ENCODE data around the gene CSNK2A3. TPM values are rescaled to one million over a fixed set of nuclear protein-coding genes. Genes with fewer than 3 reads are reported as not detected.

CSNK2A3 gene
- total RNA-seq, 1 donor from 2014 or later = 2.7 TPM

DNA sequence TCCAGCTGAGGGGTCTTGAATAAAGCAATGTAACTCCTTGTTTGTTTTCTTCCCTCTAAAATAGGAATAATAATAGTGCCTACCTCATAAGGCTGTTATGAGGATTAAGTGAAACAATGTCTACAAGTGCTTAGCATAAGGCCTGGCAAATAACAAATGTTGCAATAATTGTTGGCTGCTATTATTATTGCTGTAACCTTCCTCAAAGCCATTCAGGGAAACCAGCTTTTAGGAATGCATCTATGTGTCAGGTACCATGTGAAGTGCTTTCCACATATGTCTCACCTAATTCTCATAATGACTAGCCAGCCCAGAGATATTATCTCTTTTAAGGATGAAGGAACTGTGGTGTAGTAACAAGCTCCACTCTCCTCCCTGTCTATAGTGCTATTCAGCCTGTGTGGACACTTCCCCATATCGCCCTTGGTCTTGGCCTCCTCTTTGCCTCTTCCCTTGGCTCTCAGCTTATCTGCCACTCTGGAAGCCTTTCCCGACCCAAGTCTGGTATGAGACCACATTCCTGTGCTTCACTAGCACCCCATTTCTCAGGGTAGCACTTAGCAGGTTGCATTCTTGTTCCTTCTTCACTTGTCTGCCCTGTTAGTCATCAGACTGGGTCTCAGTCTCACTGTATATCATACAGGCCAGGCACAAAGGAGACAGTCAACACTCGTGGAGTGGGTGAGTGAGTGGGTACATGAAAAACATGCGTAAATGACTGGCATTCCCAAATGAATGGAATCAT, 23.8 kb downstream of the CSNK2A3 start:
- no peaks in the 10 kb centered on the region for H4K20me1 ChIP-seq (ENCODE audit: insufficient read depth, low read length)
- H3K4me3 Mint-ChIP-seq (ENCODE audit: unreplicated experiment) = no peak overlapping the region
- peaks cover 6% of the 10 kb centered on the region for H3K4me1 Mint-ChIP-seq (ENCODE audit: low read depth, unreplicated experiment)
- H3K9me3 ChIP-seq (ENCODE audit: insufficient read depth, low read depth, low read length) = no peaks in the 10 kb centered on the region
- H3K27ac ChIP-seq (ENCODE audit: low read depth, low read length) = no peak overlapping the region
- no peak overlapping the region for H3K27ac Mint-ChIP-seq (ENCODE audit: unreplicated experiment)
- no peak overlapping the region for H3K9ac ChIP-seq (ENCODE audit: low read length)
- H3K27me3 ChIP-seq (ENCODE audit: insufficient read depth, low read length) = peaks cover 9% of the 10 kb centered on the region
- TF ChIP-seq EZH2 (IDR thresholded peaks at IDR 0.05; ENCODE audit: insufficient read depth, low read length) (no peak), CTCF (IDR thresholded peaks at IDR 0.05; ENCODE audit: insufficient read depth, low read depth, low read length) (no peak)
- FAIRE-seq (no peak), DNase-seq (ENCODE audit: low read depth) (no peak)
- H3K4me3 ChIP-seq (ENCODE audit: insufficient read depth, low read depth, low read length) = no peak overlapping the region
- no peaks in the 10 kb centered on the region for H3K4me1 ChIP-seq (ENCODE audit: insufficient read depth, low read length)
- no peaks in the 10 kb centered on the region for H3K79me2 ChIP-seq (ENCODE audit: insufficient read depth, low read length)
- peaks cover 5% of the 10 kb centered on the region for H3K36me3 Mint-ChIP-seq (ENCODE audit: low read depth, unreplicated experiment)
- H3K4me2 ChIP-seq (ENCODE audit: low read length) = no peak overlapping the region
- H3K36me3 ChIP-seq (ENCODE audit: insufficient read depth, low read length) = no peaks in the 10 kb centered on the region
- H3K9me3 Mint-ChIP-seq (ENCODE audit: unreplicated experiment) = peaks cover 3% of the 10 kb centered on the region
- H2AFZ ChIP-seq (ENCODE audit: low read depth, low read length) = no peak overlapping the region
- H3K27me3 Mint-ChIP-seq (ENCODE audit: low read depth, unreplicated experiment) = peaks cover 25% of the 10 kb centered on the region

DNA sequence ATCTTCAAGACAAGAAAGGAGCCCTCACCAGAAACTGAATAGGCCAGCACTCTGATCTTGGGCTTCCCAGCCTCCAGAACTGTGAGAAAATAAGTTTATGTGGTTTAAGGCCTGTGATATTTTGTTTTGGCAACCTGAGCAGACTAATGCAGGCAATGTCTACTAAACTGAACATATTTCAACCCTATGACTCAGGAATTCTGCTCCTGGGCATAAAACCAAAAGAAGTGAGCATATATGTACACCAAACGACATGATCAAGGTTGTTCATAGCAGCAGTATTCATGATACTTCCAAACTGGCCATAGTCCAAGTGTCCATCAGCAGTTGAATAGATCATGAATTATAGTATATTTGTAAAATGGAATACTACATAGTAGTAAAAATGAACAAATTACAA, 29.0 kb downstream of the CSNK2A3 start:
- DNase-seq (ENCODE audit: low read depth) (no peak), FAIRE-seq (no peak)
- Histone ChIP-seq H3K9ac (ENCODE audit: low read length) (no peak overlapping the region), H4K20me1 (ENCODE audit: insufficient read depth, low read length) (no peaks in the 10 kb centered on the region), H3K4me3 (ENCODE audit: insufficient read depth, low read depth, low read length) (no peak overlapping the region), H3K4me1 (ENCODE audit: insufficient read depth, low read length) (no peaks in the 10 kb centered on the region), H3K4me2 (ENCODE audit: low read length) (no peak overlapping the region), H3K79me2 (ENCODE audit: insufficient read depth, low read length) (no peaks in the 10 kb centered on the region), H3K9me3 (ENCODE audit: insufficient read depth, low read depth, low read length) (peaks cover 2% of the 10 kb centered on the region), H3K27ac (ENCODE audit: low read depth, low read length) (no peak overlapping the region), H2AFZ (ENCODE audit: low read depth, low read length) (no peak overlapping the region), H3K27me3 (ENCODE audit: insufficient read depth, low read length) (peaks cover 2% of the 10 kb centered on the region), H3K36me3 (ENCODE audit: insufficient read depth, low read length) (no peaks in the 10 kb centered on the region)
- peaks cover 3% of the 10 kb centered on the region for H3K9me3 Mint-ChIP-seq (ENCODE audit: unreplicated experiment)
- no peaks in the 10 kb centered on the region for H3K4me1 Mint-ChIP-seq (ENCODE audit: low read depth, unreplicated experiment)
- no peak overlapping the region for H3K4me3 Mint-ChIP-seq (ENCODE audit: unreplicated experiment)
- H3K27me3 Mint-ChIP-seq (ENCODE audit: low read depth, unreplicated experiment) = peaks cover 10% of the 10 kb centered on the region
- TF ChIP-seq EZH2 (IDR thresholded peaks at IDR 0.05; ENCODE audit: insufficient read depth, low read length) (no peak), CTCF (IDR thresholded peaks at IDR 0.05; ENCODE audit: insufficient read depth, low read depth, low read length) (no peak)
- H3K27ac Mint-ChIP-seq (ENCODE audit: unreplicated experiment) = no peak overlapping the region
- peaks cover 3% of the 10 kb centered on the region for H3K36me3 Mint-ChIP-seq (ENCODE audit: low read depth, unreplicated experiment)

GRCh38 chr11:11322101-11322500, 30.9 kb downstream of the CSNK2A3 start:
- Mint-ChIP-seq H3K36me3 (ENCODE audit: low read depth, unreplicated experiment) (peaks cover 3% of the 10 kb centered on the region), H3K27me3 (ENCODE audit: low read depth, unreplicated experiment) (peaks cover 5% of the 10 kb centered on the region), H3K4me3 (ENCODE audit: unreplicated experiment) (no peak overlapping the region), H3K4me1 (ENCODE audit: low read depth, unreplicated experiment) (peaks cover 5% of the 10 kb centered on the region), H3K27ac (ENCODE audit: unreplicated experiment) (no peak overlapping the region), H3K9me3 (ENCODE audit: unreplicated experiment) (peaks cover 3% of the 10 kb centered on the region)
- H3K4me2 ChIP-seq (ENCODE audit: low read length) = no peak overlapping the region
- no peak for DNase-seq (ENCODE audit: low read depth)
- H3K9ac ChIP-seq (ENCODE audit: low read length) = no peak overlapping the region
- no peak for FAIRE-seq
- no peaks in the 10 kb centered on the region for H4K20me1 ChIP-seq (ENCODE audit: insufficient read depth, low read length)
- H3K79me2 ChIP-seq (ENCODE audit: insufficient read depth, low read length) = no peaks in the 10 kb centered on the region
- H3K4me3 ChIP-seq (ENCODE audit: insufficient read depth, low read depth, low read length) = no peak overlapping the region
- H3K9me3 ChIP-seq (ENCODE audit: insufficient read depth, low read depth, low read length) = peaks cover 2% of the 10 kb centered on the region
- H3K27ac ChIP-seq (ENCODE audit: low read depth, low read length) = no peak overlapping the region
- H3K36me3 ChIP-seq (ENCODE audit: insufficient read depth, low read length) = no peaks in the 10 kb centered on the region
- no peaks in the 10 kb centered on the region for H3K4me1 ChIP-seq (ENCODE audit: insufficient read depth, low read length)
- H2AFZ ChIP-seq (ENCODE audit: low read depth, low read length) = no peak overlapping the region
- TF ChIP-seq CTCF (IDR thresholded peaks at IDR 0.05; ENCODE audit: insufficient read depth, low read depth, low read length) (no peak), EZH2 (IDR thresholded peaks at IDR 0.05; ENCODE audit: insufficient read depth, low read length) (no peak)
- peaks cover 2% of the 10 kb centered on the region for H3K27me3 ChIP-seq (ENCODE audit: insufficient read depth, low read length)

All from astrocyte (in vitro differentiated cells and primary cell).